Cardiac muscle cell (in vitro differentiated cells and primary cell): ENCODE results near the gene MASP2. TPM values are rescaled to one million over a fixed set of nuclear protein-coding genes. Genes with fewer than 3 reads are reported as not detected.

Experiments
- DNase-seq, 2 donors: peaks; one replicate each; pipeline versions ENCODE4 v3.0.0 to v3.0.0-alpha.2; 2010 to 2017; ENCODE audit warnings: low read depth in 1 of 2, low spot score in 1 of 2
- H3K27ac ChIP-seq: fragments of 200-600 bp; sonication (generic); 2 replicates; pipeline ENCODE4 v1.5.1; 2016
- H3K27me3 ChIP-seq: fragments of 200-600 bp; sonication (generic); 2 replicates; pipeline ENCODE4 v1.6.0; 2016; ENCODE audit warnings: control low read depth
- H3K36me3 ChIP-seq: fragments of 200-600 bp; sonication (generic); 2 replicates; pipeline ENCODE4 v1.5.1; 2016; ENCODE audit warnings: control low read depth
- H3K4me1 ChIP-seq: fragments of 200-600 bp; sonication (generic); 2 replicates; pipeline ENCODE4 v1.8.1; 2017; ENCODE audit warnings: low read depth, mild to moderate bottlenecking, mixed run types
- H3K4me3 ChIP-seq: fragments of 200-600 bp; sonication (generic); 2 replicates; pipeline ENCODE4 v1.5.1; 2016; ENCODE audit warnings: mild to moderate bottlenecking
- H3K9me3 ChIP-seq: fragments of 200-600 bp; sonication (generic); 2 replicates; pipeline ENCODE4 v1.5.1; 2017; ENCODE audit warnings: low read depth, mild to moderate bottlenecking, control low read depth
- polyA plus RNA-seq: library from polyadenylated mRNA; unstranded; fragments of >200 nt; fragmentation: Nextera tagmentation; extraction: Ambion mirVana; gene quantifications from 2 replicates; pipeline ENCODE4 v1.2.1, GENCODE V29; 2016
- total RNA-seq: library from RNA; depleted of rRNA; stranded (reverse); fragments of >200 nt; gene quantifications from 2 replicates; pipeline ENCODE4 v1.2.3, GENCODE V29; 2016
- TF ChIP-seq, protein P1 (sequence below): IDR thresholded peaks from 2 replicates; pipeline ENCODE4 v1.5.1; 2012; ENCODE audit warnings: low read depth, mild to moderate bottlenecking, low read length

Gene MASP2
- total and polyA plus RNA-seq, 2 experiments from 2014 or later, result 0.40 TPM; not detected in 1

DNA sequence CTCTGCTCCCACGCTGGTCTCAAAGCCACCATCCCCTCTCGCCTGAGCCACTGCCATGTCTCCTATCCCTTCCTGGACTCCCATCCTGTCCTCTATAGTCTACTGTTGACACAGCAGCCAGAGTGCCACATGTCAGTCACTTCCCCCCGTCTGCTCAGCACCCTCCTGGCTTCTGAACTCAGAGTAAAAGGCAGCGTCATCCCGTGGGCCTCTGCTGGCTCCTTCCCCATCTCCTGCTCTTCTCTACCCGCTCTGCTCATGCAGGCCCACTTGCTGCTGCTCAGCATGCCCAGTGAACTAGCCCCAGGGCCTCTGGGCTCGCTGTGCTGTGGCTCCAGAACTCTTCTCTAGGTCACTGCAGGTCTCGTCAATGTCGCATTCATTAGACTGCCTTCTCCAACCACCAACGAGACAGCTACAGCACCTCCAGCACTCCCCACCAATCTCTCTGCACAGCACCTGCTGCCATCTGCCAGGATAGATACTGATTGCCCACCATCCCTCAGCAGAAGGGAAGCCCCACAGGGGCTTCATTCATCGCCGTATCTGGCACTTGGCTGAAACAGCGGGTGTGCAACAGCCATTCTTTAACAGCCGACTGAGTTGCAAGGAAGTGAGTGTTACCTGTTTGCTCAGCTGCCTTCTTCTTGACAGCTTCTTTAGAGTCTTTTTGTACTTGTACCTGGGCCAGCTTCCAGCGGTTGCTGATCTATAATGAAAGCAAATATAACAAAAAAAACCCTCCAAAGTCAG lies 24.6 kb upstream of the MASP2 start:
- Histone ChIP-seq H3K36me3 (peaks cover 67% of the 10 kb centered on the region), H3K27ac (no peak overlapping the region), H3K9me3 (no peaks in the 10 kb centered on the region), H3K4me3 (no peak overlapping the region), H3K27me3 (no peaks in the 10 kb centered on the region), H3K4me1 (no peaks in the 10 kb centered on the region)
- no peak for DNase-seq
- TF ChIP-seq, protein P1, sequence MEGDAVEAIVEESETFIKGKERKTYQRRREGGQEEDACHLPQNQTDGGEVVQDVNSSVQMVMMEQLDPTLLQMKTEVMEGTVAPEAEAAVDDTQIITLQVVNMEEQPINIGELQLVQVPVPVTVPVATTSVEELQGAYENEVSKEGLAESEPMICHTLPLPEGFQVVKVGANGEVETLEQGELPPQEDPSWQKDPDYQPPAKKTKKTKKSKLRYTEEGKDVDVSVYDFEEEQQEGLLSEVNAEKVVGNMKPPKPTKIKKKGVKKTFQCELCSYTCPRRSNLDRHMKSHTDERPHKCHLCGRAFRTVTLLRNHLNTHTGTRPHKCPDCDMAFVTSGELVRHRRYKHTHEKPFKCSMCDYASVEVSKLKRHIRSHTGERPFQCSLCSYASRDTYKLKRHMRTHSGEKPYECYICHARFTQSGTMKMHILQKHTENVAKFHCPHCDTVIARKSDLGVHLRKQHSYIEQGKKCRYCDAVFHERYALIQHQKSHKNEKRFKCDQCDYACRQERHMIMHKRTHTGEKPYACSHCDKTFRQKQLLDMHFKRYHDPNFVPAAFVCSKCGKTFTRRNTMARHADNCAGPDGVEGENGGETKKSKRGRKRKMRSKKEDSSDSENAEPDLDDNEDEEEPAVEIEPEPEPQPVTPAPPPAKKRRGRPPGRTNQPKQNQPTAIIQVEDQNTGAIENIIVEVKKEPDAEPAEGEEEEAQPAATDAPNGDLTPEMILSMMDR, result no peak

DNA sequence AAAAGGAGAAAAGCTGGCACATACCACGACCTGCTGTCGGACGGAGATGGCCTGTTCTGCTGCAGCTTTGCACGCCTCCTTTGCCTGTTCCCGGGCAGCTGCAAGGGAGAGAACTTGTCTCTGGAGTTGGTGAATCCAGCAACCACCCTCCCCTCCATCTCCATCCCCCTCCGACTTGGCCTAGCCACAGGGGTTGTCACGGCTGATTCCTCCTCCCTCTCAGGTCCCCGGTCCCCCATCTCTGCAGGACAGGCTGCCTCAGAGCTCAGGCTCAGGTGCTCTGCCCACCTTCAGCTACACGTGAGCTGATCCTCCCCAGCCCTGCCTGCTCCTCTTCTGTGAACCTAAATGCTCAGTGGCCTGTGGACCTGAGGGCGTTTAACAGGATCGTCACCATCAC lies 23.8 kb upstream of the MASP2 start:
- Histone ChIP-seq H3K27ac (no peak overlapping the region), H3K4me1 (no peaks in the 10 kb centered on the region), H3K4me3 (no peak overlapping the region), H3K36me3 (peaks cover 63% of the 10 kb centered on the region), H3K9me3 (no peaks in the 10 kb centered on the region), H3K27me3 (no peaks in the 10 kb centered on the region)
- no peak for DNase-seq
- TF ChIP-seq, protein P1, result no peak

DNA sequence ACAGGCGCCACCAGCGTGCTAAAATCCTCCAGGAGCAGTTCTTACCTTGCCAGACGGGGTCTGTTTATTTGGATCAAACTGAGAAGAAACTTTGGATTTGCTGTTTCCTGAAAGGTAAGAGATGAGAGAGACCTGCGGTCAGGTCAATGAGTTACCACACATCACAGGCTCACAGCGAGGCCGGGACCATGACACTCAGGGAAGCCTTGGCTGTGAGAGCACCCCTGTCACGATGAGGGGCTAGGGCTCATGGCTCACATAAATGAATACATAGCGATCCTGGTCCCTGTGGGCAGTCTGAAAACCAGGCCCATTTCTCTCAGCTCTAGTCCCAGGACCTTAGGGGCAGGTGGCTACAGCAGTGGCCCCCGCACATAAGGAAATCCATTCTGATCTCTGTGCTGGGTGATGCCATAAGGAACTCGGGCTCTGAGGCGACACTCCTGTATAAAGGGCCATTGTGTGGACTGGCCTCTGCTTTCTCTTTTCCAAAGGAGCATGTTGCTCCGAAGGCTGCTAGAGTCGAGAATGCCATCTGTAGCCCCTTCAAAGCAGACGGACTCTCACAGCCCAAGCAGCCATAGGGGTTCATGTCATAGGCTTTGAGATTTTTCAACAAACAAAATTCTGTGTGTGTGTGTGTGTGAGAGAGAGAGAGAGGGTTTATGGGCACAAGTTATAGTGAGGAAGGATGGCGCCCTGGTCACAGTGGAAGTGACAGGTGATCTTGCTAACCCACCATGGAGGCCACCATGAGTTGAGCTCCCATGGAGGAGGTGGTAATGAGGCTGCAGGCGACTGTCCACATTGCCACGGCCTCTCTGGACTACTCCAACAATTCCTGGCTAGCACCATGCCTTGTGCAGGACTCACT lies 21.8 kb upstream of the MASP2 start:
- TF ChIP-seq, protein P1, result no peak
- Histone ChIP-seq H3K27me3 (no peaks in the 10 kb centered on the region), H3K9me3 (no peaks in the 10 kb centered on the region), H3K27ac (no peak overlapping the region), H3K4me3 (no peak overlapping the region), H3K4me1 (no peaks in the 10 kb centered on the region), H3K36me3 (peaks cover 53% of the 10 kb centered on the region)
- no peak for DNase-seq

DNA sequence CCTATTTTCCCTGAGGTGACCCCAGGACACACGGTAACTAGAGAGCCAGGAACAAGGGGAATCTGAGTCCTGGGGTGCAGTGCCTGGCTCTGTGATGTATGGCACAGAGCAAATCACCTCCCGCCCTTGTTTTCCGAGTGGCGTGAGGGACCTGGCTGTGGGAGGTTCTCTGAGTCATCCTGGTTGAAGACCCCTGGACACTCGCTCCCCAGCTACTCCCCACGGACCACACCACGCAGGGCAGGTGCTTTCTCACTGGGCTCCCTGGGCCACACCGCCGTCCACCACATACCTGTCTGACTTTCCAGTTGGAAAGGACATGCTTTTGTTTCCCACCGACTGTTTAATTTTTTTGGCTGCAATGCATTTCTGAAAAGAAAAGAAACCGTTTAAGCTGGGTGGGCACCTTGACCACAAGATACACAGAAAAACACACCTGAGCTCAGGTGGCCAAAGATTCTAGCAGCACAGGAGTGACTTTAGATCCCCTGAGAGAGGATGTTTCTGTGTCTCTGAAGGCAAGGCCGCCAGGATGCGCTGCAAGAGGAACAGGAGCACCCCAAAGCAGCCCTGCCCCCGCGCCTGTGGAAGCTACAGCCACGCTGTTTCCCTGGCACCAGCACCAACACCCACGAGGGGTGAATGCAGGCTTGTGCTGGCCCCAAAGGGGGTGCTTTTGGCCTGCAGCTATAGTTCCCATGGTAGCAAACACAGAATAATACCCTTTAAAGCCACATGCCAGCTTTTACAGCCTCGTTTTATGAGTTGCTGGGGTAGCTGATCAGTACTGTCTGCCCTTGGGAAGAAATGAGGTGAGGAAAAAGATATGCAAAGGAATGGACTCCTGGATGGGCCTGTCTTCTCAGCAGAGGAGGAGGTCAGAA lies 20.9 kb upstream of the MASP2 start:
- Histone ChIP-seq H3K4me1 (no peaks in the 10 kb centered on the region), H3K27ac (no peak overlapping the region), H3K27me3 (no peaks in the 10 kb centered on the region), H3K9me3 (no peaks in the 10 kb centered on the region), H3K4me3 (no peak overlapping the region), H3K36me3 (peaks cover 49% of the 10 kb centered on the region)
- TF ChIP-seq, protein P1, result no peak
- no peak for DNase-seq

DNA sequence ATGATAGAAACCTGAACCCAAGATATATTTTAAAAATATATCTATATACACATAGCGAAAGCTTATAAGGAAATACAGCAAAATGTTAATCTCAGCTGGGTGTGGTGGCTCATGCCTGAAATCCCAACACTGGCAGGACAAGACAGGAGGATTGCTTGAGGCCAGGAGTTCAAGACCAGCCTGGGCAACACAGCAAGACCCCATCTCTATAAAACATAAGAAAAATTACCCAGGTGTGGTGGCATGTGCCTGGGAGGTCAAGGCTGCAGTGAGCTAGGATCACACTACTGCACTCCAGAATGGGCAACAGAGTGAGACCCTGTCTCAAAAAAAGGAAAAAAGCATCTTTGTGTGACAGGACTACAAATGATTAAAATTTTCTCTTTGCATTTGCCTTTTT lies 18.8 kb upstream of the MASP2 start:
- no peaks in the 10 kb centered on the region for H3K4me1 ChIP-seq
- no peak overlapping the region for H3K27ac ChIP-seq
- TF ChIP-seq, protein P1, result no peak
- no peak overlapping the region for H3K4me3 ChIP-seq
- DNase-seq, result no peak
- H3K36me3 ChIP-seq, result peaks cover 37% of the 10 kb centered on the region
- H3K27me3 ChIP-seq, result no peaks in the 10 kb centered on the region
- no peaks in the 10 kb centered on the region for H3K9me3 ChIP-seq
